Suprapubic skin (tissue), 4 donors: ENCODE data around the gene CCDC78. TPM values are rescaled to one million over a fixed set of nuclear protein-coding genes. Genes with fewer than 3 reads are reported as not detected.

ENCODE experiments used
- DNase-seq, 2 donors: peaks; one replicate each; pipeline ENCODE4 v3.0.0-alpha.2; 2019; ENCODE audit warnings: low spot score in 2 of 2
- H3K27ac ChIP-seq: fragments of 200-600 bp; sonication (generic); one replicate; pipeline ENCODE4 v1.5.1; 2019
- H3K27me3 ChIP-seq: fragments of 200-600 bp; sonication (generic); one replicate; pipeline ENCODE4 v1.5.1; 2019
- H3K36me3 ChIP-seq: fragments of 200-600 bp; sonication (generic); one replicate; pipeline ENCODE4 v1.5.1; 2019
- H3K4me1 ChIP-seq: fragments of 200-600 bp; sonication (generic); one replicate; pipeline ENCODE4 v1.5.1; 2019
- H3K4me3 ChIP-seq: fragments of 200-600 bp; sonication (generic); one replicate; pipeline ENCODE4 v1.5.1; 2019; ENCODE audit warnings: mild to moderate bottlenecking
- H3K9me3 ChIP-seq: fragments of 200-600 bp; sonication (generic); one replicate; pipeline ENCODE4 v1.5.1; 2019
- CTCF ChIP-seq, 2 donors: fragments of 200-600 bp in 1 of 2; fragments of 450-650 bp in 1 of 2; sonication (generic) in 1 of 2; IDR thresholded peaks; one replicate each; pipeline ENCODE4 v1.5.1; 2016 to 2019; ENCODE audit warnings: antibody characterized with exemption in 2 of 2, mild to moderate bottlenecking in 1 of 2, moderate library complexity in 1 of 2
- EP300 ChIP-seq: sonication (generic); formaldehyde crosslinking; IDR thresholded peaks from one replicate; pipeline ENCODE4 v1.6.1; 2017; ENCODE audit warnings: antibody characterized with exemption
- POLR2A ChIP-seq, 2 donors: fragments of 450-650 bp; IDR thresholded peaks; one replicate each; pipeline ENCODE4 v1.6.1; 2017; ENCODE audit warnings: antibody characterized with exemption in 2 of 2, mild to moderate bottlenecking in 2 of 2, moderate library complexity in 2 of 2
- POLR2AphosphoS5 ChIP-seq, 3 donors: sonication (generic); formaldehyde crosslinking; IDR thresholded peaks; one replicate each; pipeline ENCODE4 v1.6.1; 2017; ENCODE audit warnings: antibody characterized with exemption in 3 of 3
- WGBS: methylation state at CpG from one replicate; pipeline ENCODE4 v1.1.5; 2018; 5-methylcytosine and 5-hydroxymethylcytosine counted together
- total RNA-seq, 4 donors: library from RNA; depleted of rRNA; stranded (reverse); fragments of >200 nt; gene quantifications; one replicate each; pipeline ENCODE4 v1.1.0, GENCODE V29; 2016

The CCDC78 gene
- total RNA-seq, 4 donors from 2014 or later, result 0.64 to 2.4 (median 0.83) TPM; not detected in 1

- Histone ChIP-seq H3K36me3 (no peaks in the 10 kb centered on the region), H3K27ac (no peak overlapping the region), H3K27me3 (peaks cover 25% of the 10 kb centered on the region), H3K4me3 (no peak overlapping the region), H3K9me3 (no peaks in the 10 kb centered on the region), H3K4me1 (peaks cover 7% of the 10 kb centered on the region)
- DNase-seq, result no peak
- TF ChIP-seq EP300 (no peak), POLR2AphosphoS5 (IDR thresholded peaks at IDR 0.05) (no peak), POLR2A (IDR thresholded peaks at IDR 0.05) (no peak), CTCF (IDR thresholded peaks at IDR 0.05) (no peak)
- 23% methylated on average over 10 of the region's 10 CpGs for WGBS
Observed at GRCh38 chr16:752007-752312, 25.7 kb upstream of the CCDC78 start.

GRCh38 chr16:751152-752006 lies 25.1 kb upstream of the CCDC78 start:
- DNase-seq, result no peak
- TF ChIP-seq POLR2A (IDR thresholded peaks at IDR 0.05), result no peak
- TF ChIP-seq EP300, result no peak
- no peak for TF ChIP-seq CTCF (IDR thresholded peaks at IDR 0.05)
- TF ChIP-seq POLR2AphosphoS5 (IDR thresholded peaks at IDR 0.05), result no peak
- peaks cover 7% of the 10 kb centered on the region for H3K4me1 ChIP-seq
- no peaks in the 10 kb centered on the region for H3K36me3 ChIP-seq
- H3K9me3 ChIP-seq, result no peaks in the 10 kb centered on the region
- no peak overlapping the region for H3K4me3 ChIP-seq
- H3K27ac ChIP-seq, result no peak overlapping the region
- 54% methylated on average over 39 of the region's 39 CpGs for WGBS
- H3K27me3 ChIP-seq, result peaks cover 25% of the 10 kb centered on the region

GRCh38 chr16:750485-750884 lies 24.2 kb upstream of the CCDC78 start:
- Histone ChIP-seq H3K4me1 (peaks cover 7% of the 10 kb centered on the region), H3K36me3 (no peaks in the 10 kb centered on the region), H3K9me3 (no peaks in the 10 kb centered on the region), H3K27ac (no peak overlapping the region), H3K4me3 (no peak overlapping the region), H3K27me3 (peaks cover 25% of the 10 kb centered on the region)
- 74% methylated on average over 9 of the region's 9 CpGs for WGBS
- TF ChIP-seq POLR2A (IDR thresholded peaks at IDR 0.05) (no peak), POLR2AphosphoS5 (IDR thresholded peaks at IDR 0.05) (no peak), CTCF (IDR thresholded peaks at IDR 0.05) (no peak), EP300 (no peak)
- DNase-seq, result no peak

- no peak overlapping the region for H3K27ac ChIP-seq
Observed at GRCh38 chr16:749010-749409, 22.8 kb upstream of the CCDC78 start.

More at GRCh38 chr16:749010-749409, 22.8 kb upstream of the CCDC78 start:
- no peak for DNase-seq
- no peaks in the 10 kb centered on the region for H3K36me3 ChIP-seq
- no peaks in the 10 kb centered on the region for H3K9me3 ChIP-seq
- H3K4me3 ChIP-seq, result no peak overlapping the region
- peaks cover 23% of the 10 kb centered on the region for H3K27me3 ChIP-seq
- H3K4me1 ChIP-seq, result peaks cover 7% of the 10 kb centered on the region
- TF ChIP-seq POLR2A (IDR thresholded peaks at IDR 0.05) (no peak), EP300 (no peak), CTCF (IDR thresholded peaks at IDR 0.05) (no peak), POLR2AphosphoS5 (IDR thresholded peaks at IDR 0.05) (no peak)
- 87% methylated on average over 6 of the region's 6 CpGs for WGBS
